GM12872 (cell line): ENCODE results near the gene C11orf54.

Experiments used
- TF ChIP-seq, protein P1 (sequence below): IDR thresholded peaks from 3 replicates; pipeline ENCODE4 v1.5.1; 2011; ENCODE audit warnings: low read depth, mild to moderate bottlenecking, low read length, moderate library complexity; ENCODE audit not compliant: insufficient read depth

C11orf54 gene

GRCh38 chr11:93757301-93757700 is 15.8 kb downstream of the C11orf54 start:
- TF ChIP-seq, protein P1, sequence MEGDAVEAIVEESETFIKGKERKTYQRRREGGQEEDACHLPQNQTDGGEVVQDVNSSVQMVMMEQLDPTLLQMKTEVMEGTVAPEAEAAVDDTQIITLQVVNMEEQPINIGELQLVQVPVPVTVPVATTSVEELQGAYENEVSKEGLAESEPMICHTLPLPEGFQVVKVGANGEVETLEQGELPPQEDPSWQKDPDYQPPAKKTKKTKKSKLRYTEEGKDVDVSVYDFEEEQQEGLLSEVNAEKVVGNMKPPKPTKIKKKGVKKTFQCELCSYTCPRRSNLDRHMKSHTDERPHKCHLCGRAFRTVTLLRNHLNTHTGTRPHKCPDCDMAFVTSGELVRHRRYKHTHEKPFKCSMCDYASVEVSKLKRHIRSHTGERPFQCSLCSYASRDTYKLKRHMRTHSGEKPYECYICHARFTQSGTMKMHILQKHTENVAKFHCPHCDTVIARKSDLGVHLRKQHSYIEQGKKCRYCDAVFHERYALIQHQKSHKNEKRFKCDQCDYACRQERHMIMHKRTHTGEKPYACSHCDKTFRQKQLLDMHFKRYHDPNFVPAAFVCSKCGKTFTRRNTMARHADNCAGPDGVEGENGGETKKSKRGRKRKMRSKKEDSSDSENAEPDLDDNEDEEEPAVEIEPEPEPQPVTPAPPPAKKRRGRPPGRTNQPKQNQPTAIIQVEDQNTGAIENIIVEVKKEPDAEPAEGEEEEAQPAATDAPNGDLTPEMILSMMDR: no peak

DNA sequence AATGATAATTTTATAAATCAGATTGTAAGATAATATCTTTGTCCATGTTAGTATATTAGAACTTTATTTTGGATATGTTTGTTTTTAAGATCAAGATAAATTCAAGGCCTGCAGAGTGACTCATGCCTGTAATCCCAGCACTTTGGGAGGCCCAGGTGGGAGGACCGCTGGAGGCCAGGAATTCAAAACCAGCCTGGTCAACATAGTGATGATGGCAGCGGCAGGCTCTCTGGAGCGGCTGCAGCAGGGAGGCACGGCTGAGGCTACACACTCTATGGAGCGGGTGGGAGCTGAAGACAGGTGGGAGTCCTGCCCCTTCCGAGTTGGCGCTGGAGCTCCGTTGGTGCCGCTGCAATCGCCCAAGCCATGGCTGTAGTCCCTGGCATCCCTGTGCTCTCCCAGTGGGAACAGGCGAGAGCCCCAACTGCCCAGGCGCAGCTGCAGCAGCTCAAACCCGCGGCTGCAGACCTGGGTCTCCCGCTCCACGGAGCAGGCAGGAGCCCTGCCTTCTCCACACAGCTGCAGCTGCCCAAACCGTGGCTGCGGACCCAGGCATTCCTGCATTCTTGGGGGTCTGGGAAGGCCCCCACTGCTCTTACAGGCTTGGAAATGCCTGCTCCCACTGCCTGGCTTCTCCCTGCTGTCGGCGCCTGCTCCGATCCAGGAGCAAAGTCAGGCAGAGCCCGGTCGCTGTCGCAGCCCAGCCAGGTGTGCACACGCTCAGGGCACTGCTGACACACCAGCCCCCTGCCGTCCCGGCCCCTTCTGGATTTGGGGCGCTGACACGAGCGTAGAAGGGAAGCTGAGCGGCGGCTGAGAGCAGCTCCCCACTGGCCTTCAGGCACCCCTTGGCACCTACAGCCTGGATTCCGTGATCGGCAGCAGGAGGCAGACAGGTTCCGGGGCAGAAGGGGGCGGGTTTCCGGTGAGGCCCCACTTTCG is 16.7 kb downstream of the C11orf54 start:
- TF ChIP-seq, protein P1: no peak

- TF ChIP-seq, protein P1: no peak
These were observed 20.4 kb downstream of the C11orf54 start for GRCh38 chr11:93761910-93762309.

DNA sequence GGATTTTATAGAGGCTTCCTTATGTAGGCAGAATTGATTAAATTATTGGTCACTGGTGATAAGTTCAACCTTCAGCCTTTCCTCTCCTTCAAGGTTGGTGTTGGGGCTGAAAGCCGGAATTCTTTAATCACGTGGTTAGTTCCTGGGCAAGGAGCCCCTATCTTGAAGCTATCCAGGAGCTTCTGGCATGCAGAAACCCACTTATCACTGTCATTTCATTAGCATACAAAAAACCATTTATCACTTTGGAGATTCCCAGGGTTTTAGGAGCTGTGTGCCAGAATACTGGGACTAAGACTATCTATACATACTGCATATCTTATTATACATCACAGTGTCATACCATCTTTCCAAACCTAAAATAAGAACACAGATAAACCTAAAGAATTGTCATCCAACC is 24.1 kb downstream of the C11orf54 start:
- TF ChIP-seq, protein P1: no peak

DNA sequence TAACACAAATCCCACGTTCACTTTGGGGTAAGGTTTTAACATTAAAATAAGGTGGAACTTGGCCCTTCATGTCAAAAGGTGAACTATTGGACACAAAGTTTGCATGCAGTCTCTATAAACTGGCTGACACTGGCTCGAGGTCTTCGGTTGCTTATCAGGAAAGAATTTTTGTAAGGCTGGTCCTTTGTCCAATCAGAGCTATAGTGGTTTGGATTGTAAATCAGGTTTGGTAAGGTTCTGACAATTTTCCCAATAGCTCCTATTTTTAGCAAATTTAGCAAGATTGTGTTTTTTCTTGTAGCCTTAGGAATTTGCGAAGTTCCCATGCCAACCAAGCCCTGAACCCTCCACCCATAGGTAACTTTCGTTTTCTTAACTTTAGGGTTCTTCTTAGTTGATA is 25.0 kb downstream of the C11orf54 start:
- TF ChIP-seq, protein P1: no peak

GRCh38 chr11:93767018-93767417 is 25.5 kb downstream of the C11orf54 start:
- TF ChIP-seq, protein P1: no peak

DNA sequence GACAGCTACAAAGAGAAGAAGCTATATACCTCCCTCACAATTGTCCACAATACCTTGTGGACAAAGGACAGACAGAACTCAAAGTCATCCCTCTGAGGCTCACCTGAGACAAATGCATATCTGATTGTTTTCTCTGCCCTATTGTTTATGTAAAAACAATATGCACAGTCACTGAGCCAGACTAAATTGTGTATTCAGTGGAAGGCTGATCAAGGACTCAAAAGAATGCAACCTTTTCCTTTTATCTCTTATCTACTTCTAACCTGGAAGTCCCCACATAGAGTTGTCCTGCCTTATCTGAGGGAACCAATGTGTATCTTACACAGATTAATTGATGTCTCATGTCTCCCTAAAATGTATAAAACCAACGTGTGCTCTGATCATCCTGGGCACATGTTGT is 28.7 kb downstream of the C11orf54 start:
- TF ChIP-seq, protein P1: no peak
